Parathyroid adenoma (tissue), 2 donors: ENCODE results near the gene MAK.
"Not testable (repeated sequence)": the region's sequence is repeated elsewhere in the genome, so short reads cannot be mapped to it uniquely, and the experiment has no call there.

Experiments
- H2AFZ ChIP-seq: fragments of 300-600 bp; sonication (generic); one replicate; pipeline ENCODE4 v1.7.0; 2017; ENCODE audit warnings: antibody characterized with exemption, mild to moderate bottlenecking
- H3K27ac ChIP-seq: fragments of 300-600 bp; sonication (generic); one replicate; pipeline ENCODE4 v1.7.0; 2017
- H3K27me3 ChIP-seq: fragments of 300-600 bp; sonication (generic); one replicate; pipeline ENCODE4 v1.7.0; 2017; ENCODE audit warnings: low read length; ENCODE audit not compliant: control insufficient read depth, insufficient read depth
- H3K36me3 ChIP-seq: fragments of 300-600 bp; sonication (generic); one replicate; pipeline ENCODE4 v1.7.0; 2017; ENCODE audit warnings: low read length; ENCODE audit not compliant: control insufficient read depth, insufficient read depth
- H3K4me1 ChIP-seq: fragments of 300-600 bp; sonication (generic); one replicate; pipeline ENCODE4 v1.7.0; 2017; ENCODE audit warnings: control low read depth
- H3K4me2 ChIP-seq: fragments of 300-600 bp; sonication (generic); one replicate; pipeline ENCODE4 v1.7.0; 2017; ENCODE audit warnings: low read length
- H3K4me3 ChIP-seq: fragments of 300-600 bp; sonication (generic); one replicate; pipeline ENCODE4 v1.7.0; 2017; ENCODE audit warnings: low read depth, low read length
- H3K79me2 ChIP-seq: fragments of 300-600 bp; sonication (generic); one replicate; pipeline ENCODE4 v1.7.0; 2017; ENCODE audit warnings: control low read depth
- H3K9ac ChIP-seq: fragments of 300-600 bp; sonication (generic); one replicate; pipeline ENCODE4 v1.7.0; 2017; ENCODE audit warnings: mild to moderate bottlenecking
- H3K9me3 ChIP-seq: fragments of 300-600 bp; sonication (generic); one replicate; pipeline ENCODE4 v1.7.0; 2017; ENCODE audit warnings: low read length; ENCODE audit not compliant: control insufficient read depth
- TF ChIP-seq, protein P1 (sequence below): fragments of 300-600 bp; sonication (generic); IDR thresholded peaks from one replicate; pipeline ENCODE4 v1.7.0; 2017; ENCODE audit warnings: antibody characterized with exemption, mild to moderate bottlenecking
- donor health status: primary hyperparathyroidism.

The MAK gene

DNA sequence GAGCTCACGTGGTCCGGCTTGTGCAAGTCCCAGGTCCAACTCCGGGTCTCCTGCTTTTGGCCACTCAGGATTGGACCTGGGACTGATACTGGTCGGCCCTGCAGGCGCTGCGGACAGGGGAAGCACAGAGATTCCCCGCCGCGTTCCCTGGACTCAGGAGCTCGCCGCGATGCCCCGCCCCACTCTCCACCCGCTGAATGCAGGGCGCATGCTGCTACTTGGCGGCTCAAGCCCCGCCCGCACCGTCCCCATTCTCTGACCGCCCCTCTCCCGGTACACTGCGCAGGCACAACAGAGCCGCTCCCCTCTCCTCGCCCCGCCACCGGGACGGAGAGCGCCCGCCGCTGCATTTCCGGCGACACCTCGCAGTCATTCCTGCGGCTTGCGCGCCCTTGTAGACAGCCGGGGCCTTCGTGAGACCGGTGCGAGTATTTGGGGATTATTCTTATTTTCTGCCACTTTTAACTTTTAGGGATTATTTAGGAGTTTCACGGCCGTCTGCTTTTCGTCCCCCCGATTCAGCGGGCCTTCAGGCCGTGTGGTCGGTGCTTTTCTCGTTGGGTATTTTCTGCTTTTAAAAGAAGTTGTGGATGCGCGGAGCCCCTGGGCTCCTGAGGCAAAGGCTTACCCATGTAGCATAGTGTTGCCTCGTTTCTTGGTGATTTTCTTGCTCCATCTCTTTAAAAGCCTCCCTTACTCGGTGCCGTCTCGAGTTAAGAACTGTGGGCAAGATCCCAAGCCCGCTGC is 115.3 kb downstream of the MAK start, which contains the start of gene TMEM14C:
TSS of gene TMEM14C (plus strand) at position 251 of the 747 bp plus-strand sequence. CDS start 1,544 bp downstream, outside the sequence.
- peaks cover 9% of the 10 kb centered on the region for H3K4me1 ChIP-seq
- no peaks in the 10 kb centered on the region for H3K9me3 ChIP-seq
- peaks cover 5% of the 10 kb centered on the region for H3K79me2 ChIP-seq
- peak within 1 kb of the TSS; percentile 39 for H3K9ac ChIP-seq
- H3K36me3 ChIP-seq = no peaks in the 10 kb centered on the region
- TF ChIP-seq, protein P1, sequence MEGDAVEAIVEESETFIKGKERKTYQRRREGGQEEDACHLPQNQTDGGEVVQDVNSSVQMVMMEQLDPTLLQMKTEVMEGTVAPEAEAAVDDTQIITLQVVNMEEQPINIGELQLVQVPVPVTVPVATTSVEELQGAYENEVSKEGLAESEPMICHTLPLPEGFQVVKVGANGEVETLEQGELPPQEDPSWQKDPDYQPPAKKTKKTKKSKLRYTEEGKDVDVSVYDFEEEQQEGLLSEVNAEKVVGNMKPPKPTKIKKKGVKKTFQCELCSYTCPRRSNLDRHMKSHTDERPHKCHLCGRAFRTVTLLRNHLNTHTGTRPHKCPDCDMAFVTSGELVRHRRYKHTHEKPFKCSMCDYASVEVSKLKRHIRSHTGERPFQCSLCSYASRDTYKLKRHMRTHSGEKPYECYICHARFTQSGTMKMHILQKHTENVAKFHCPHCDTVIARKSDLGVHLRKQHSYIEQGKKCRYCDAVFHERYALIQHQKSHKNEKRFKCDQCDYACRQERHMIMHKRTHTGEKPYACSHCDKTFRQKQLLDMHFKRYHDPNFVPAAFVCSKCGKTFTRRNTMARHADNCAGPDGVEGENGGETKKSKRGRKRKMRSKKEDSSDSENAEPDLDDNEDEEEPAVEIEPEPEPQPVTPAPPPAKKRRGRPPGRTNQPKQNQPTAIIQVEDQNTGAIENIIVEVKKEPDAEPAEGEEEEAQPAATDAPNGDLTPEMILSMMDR = no peak
- peak within 1 kb of the TSS; percentile 84 for H2AFZ ChIP-seq
- H3K4me3 ChIP-seq = peak within 1 kb of the TSS; percentile 94
- no peaks in the 10 kb centered on the region for H3K27me3 ChIP-seq
- peak within 1 kb of the TSS; percentile 81 for H3K4me2 ChIP-seq
- H3K27ac ChIP-seq = peak within 1 kb of the TSS; percentile 92

DNA sequence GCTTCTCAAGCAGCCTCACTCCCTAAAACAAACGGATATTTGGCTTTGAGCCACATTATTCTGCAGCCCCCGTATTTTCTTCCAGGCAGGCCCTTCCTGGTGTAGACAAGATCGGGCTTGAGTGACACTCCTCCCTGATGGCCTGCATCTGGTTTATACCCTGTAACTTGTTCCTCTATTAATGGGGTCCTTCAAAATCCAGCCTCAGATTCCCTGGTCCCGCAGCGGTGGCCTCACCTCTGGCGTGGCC is 115.8 kb downstream of the MAK start:
- H3K4me1 ChIP-seq = peaks cover 9% of the 10 kb centered on the region
- H3K36me3 ChIP-seq = no peaks in the 10 kb centered on the region
- H3K27me3 ChIP-seq = no peaks in the 10 kb centered on the region
- H3K4me2 ChIP-seq = peak overlapping the region; percentile 72
- H3K9ac ChIP-seq = no peak overlapping the region
- TF ChIP-seq, protein P1 = no peak
- H3K27ac ChIP-seq = peak overlapping the region; percentile 92
- H3K9me3 ChIP-seq = no peaks in the 10 kb centered on the region
- H2AFZ ChIP-seq = peak overlapping the region; percentile 84
- H3K4me3 ChIP-seq = peak overlapping the region; percentile 54
- H3K79me2 ChIP-seq = peaks cover 5% of the 10 kb centered on the region

DNA sequence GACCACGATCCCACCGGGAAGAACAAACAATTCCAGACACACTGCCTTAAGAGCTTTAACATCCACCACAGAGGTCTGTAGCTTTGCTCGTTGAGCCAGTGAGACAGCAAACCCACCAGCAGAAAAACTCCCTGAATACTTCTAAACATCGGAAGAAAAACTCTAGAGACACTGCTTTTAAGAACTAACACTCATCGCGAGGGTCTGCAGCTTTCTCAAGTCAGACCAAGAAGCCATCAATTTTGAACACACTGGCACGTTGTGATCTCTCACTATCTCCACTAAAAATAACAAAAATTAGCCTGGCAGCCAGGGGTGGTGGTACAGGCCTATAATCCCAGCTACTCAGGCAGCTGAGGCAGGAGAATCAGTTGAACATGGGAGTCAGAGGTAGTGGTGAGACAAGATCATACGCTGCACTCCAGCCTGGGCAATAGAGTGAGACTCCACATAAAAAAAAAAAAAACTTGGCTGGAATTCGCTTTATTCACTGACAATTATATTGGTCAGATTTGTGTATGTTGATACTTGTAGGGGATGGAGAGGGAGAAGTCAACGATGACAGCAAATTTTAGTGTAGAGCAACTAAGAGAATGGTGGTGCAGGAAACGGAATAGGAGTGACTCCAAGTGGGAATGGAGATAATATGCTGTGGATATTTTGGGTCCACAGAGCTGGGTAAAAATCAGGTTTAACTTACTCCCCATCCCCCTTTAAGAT is 116.3 kb downstream of the MAK start:
- Histone ChIP-seq H2AFZ (peak overlapping the region; percentile 84), H3K9ac (no peak overlapping the region), H3K27ac (peak overlapping the region; percentile 92), H3K4me2 (peak overlapping the region; percentile 72), H3K27me3 (no peaks in the 10 kb centered on the region), H3K79me2 (peaks cover 5% of the 10 kb centered on the region), H3K4me1 (peaks cover 9% of the 10 kb centered on the region), H3K9me3 (no peaks in the 10 kb centered on the region), H3K36me3 (no peaks in the 10 kb centered on the region), H3K4me3 (peak overlapping the region; percentile 54)
- TF ChIP-seq, protein P1 = no peak

DNA sequence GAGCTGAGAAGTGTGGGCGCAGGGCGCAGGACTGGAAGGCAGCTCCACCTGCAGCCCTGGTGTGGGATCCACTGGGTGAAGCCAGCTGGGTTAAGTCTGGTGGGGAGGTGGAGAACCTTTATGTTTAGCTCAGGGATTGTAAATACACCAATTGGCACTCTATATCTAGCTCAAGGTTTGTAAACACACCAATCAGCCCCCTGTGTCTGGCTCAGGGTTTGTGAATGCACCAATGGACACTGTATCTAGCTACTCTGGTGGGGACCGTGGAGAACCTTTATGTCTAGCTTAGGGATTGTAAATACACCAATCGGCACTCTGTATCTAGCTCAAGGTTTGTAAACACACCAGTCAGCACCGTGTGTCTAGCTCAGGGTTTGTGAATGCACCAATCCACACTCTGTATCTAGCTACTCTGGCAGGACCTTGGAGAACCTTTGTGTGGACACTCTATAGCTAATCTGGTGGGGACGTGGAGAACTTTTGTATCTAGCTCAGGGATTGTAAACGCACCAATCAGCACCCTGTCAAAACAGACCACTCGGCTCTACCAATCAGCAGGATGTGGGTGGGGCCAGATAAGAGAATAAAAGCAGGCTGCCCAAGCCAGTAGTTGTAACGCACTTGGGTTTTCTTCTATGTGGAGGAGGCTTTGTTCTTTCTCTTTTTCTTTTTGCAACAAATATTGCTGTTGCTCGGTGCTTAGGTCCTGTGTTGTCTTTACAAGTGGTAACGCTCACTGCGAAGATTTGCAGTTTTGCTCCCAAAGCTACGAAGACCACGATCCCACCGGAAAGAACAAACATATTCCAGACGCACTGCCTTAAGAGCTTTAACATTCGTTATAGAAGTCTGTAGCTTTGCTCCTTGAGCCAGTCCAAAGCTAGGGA is 117.1 kb downstream of the MAK start:
- not testable (repeated sequence) for H3K9ac ChIP-seq, H3K9me3 ChIP-seq, H3K4me2 ChIP-seq, H3K4me3 ChIP-seq, H3K36me3 ChIP-seq, H3K27me3 ChIP-seq, H3K79me2 ChIP-seq, H3K4me1 ChIP-seq
- Histone ChIP-seq H2AFZ (peak overlapping the region; percentile 88), H3K27ac (peak overlapping the region; percentile 64)
